SK-N-MC (cell line): ENCODE data around the gene CMIP.

ENCODE experiments used
- EZH2 ChIP-seq: fragments of 200-600 bp; sonication (generic); IDR thresholded peaks from one replicate; pipeline ENCODE4 v1.6.1; 2017; ENCODE audit warnings: antibody characterized with exemption
- FOXP2 ChIP-seq: optimal IDR thresholded peaks from 2 replicates; pipeline ENCODE3; 2011; ENCODE audit warnings: mild to moderate bottlenecking, moderate library complexity; ENCODE audit not compliant: insufficient read depth; ENCODE audit errors: extremely low read length, control extremely low read depth
- POLR2AphosphoS5 ChIP-seq: IDR thresholded peaks from 2 replicates; pipeline ENCODE4 v1.6.1; 2012; ENCODE audit warnings: mild to moderate bottlenecking, low read depth, low read length, borderline replicate concordance

- no peak for TF ChIP-seq POLR2AphosphoS5
- TF ChIP-seq FOXP2: no peak
- TF ChIP-seq EZH2: no peak
Measured at GRCh38 chr16:81635063-81635937, 190.7 kb downstream of the CMIP start.
